KG1 (cell line): ENCODE data around the gene CRYBG3.
"Not testable (repeated sequence)": the region's sequence is repeated elsewhere in the genome, so short reads cannot be mapped to it uniquely, and the experiment has no call there.

Experiments used
- DNase-seq: peaks from one replicate; lab custom pipeline; 2025; lab: John Stamatoyannopoulos, UW

The CRYBG3 gene

GRCh38 chr3:97899331-97899730 is 77.5 kb downstream of the CRYBG3 start:
- no peak for DNase-seq

- no peak for DNase-seq
These were observed 79.8 kb downstream of the CRYBG3 start for GRCh38 chr3:97901313-97902248.

- not testable (repeated sequence) for DNase-seq
These were observed 88.0 kb downstream of the CRYBG3 start for GRCh38 chr3:97909830-97910229.

GRCh38 chr3:97910236-97910831 is 88.5 kb downstream of the CRYBG3 start:
- not testable (repeated sequence) for DNase-seq

GRCh38 chr3:97910931-97911351 is 89.1 kb downstream of the CRYBG3 start:
- DNase-seq: no peak

GRCh38 chr3:97911459-97911858 is 89.6 kb downstream of the CRYBG3 start:
- no peak for DNase-seq

GRCh38 chr3:97914388-97914787 is 92.6 kb downstream of the CRYBG3 start:
- DNase-seq: no peak

GRCh38 chr3:97916576-97916975 is 94.8 kb downstream of the CRYBG3 start:
- DNase-seq: no peak

GRCh38 chr3:97917813-97918536 is 96.2 kb downstream of the CRYBG3 start:
- DNase-seq: no peak

- DNase-seq: no peak
These were observed 105.9 kb downstream of the CRYBG3 start for GRCh38 chr3:97927704-97928103.

- no peak for DNase-seq
These were observed 107.2 kb downstream of the CRYBG3 start for GRCh38 chr3:97928986-97929385.

- no peak for DNase-seq
These were observed 108.2 kb downstream of the CRYBG3 start for GRCh38 chr3:97930018-97930417.

- DNase-seq: no peak
These were observed 109.4 kb downstream of the CRYBG3 start for GRCh38 chr3:97931218-97931617.

GRCh38 chr3:97932387-97932801 is 110.6 kb downstream of the CRYBG3 start:
- DNase-seq: no peak

GRCh38 chr3:97934980-97935695 is 113.3 kb downstream of the CRYBG3 start:
- DNase-seq: no peak

GRCh38 chr3:97935842-97936241 is 114.0 kb downstream of the CRYBG3 start:
- DNase-seq: no peak

- DNase-seq: no peak
These were observed 115.4 kb downstream of the CRYBG3 start for GRCh38 chr3:97937205-97937604.

GRCh38 chr3:97938444-97938843 is 116.6 kb downstream of the CRYBG3 start:
- no peak for DNase-seq

- no peak for DNase-seq
These were observed 117.6 kb downstream of the CRYBG3 start for GRCh38 chr3:97939401-97939800.

- no peak for DNase-seq
These were observed 118.2 kb downstream of the CRYBG3 start for GRCh38 chr3:97940034-97940433.

- DNase-seq: no peak
These were observed 121.2 kb downstream of the CRYBG3 start for GRCh38 chr3:97942801-97943546.
